Mesothelial cell of epicardium (in vitro differentiated cells): ENCODE measurements around the gene WDR83. TPM values are rescaled to one million over a fixed set of nuclear protein-coding genes. Genes with fewer than 3 reads are reported as not detected.

ENCODE experiments used
- DNase-seq, 2 experiments: peaks; one replicate each; pipeline ENCODE4 v3.0.0; 2021; ENCODE audit warnings: low spot score in 2 of 2; ENCODE audit not compliant: unreplicated experiment in 2 of 2
- H3K27ac Mint-ChIP-seq: 2 replicates; pipeline ENCODE4 v1.8.0; 2021; ENCODE audit warnings: mixed read lengths
- H3K27me3 Mint-ChIP-seq: 2 replicates; pipeline ENCODE4 v1.8.0; 2021; ENCODE audit warnings: low read depth, mixed read lengths
- H3K36me3 Mint-ChIP-seq: 2 replicates; pipeline ENCODE4 v1.8.0; 2021; ENCODE audit warnings: mixed read lengths
- H3K4me1 Mint-ChIP-seq: 2 replicates; pipeline ENCODE4 v1.8.0; 2021; ENCODE audit warnings: mixed read lengths
- H3K4me3 Mint-ChIP-seq: 2 replicates; pipeline ENCODE4 v1.8.0; 2021; ENCODE audit warnings: mild to moderate bottlenecking, moderate library complexity, mixed read lengths
- H3K9me3 Mint-ChIP-seq: 2 replicates; pipeline ENCODE4 v1.8.0; 2021; ENCODE audit warnings: mixed read lengths
- CTCF ChIP-seq: fragments of 200-600 bp; sonication (generic); IDR thresholded peaks from one replicate; pipeline ENCODE4 v1.5.0; 2021; ENCODE audit warnings: antibody characterized with exemption; ENCODE audit not compliant: unreplicated experiment
- total RNA-seq: library from RNA; stranded (reverse); gene quantifications from 3 replicates; pipeline ENCODE4 v1.2.1, GENCODE V29; 2021

WDR83 gene
- total RNA-seq, 1 donor from 2014 or later: 13.6 TPM

- TF ChIP-seq CTCF: no peak
- DNase-seq: no peak
- no peak overlapping the region for H3K4me3 Mint-ChIP-seq
- no peaks in the 10 kb centered on the region for H3K36me3 Mint-ChIP-seq
- H3K4me1 Mint-ChIP-seq: no peaks in the 10 kb centered on the region
- H3K9me3 Mint-ChIP-seq: no peaks in the 10 kb centered on the region
- no peaks in the 10 kb centered on the region for H3K27me3 Mint-ChIP-seq
- H3K27ac Mint-ChIP-seq: no peak overlapping the region
These were observed 22.4 kb downstream of the WDR83 start for GRCh38 chr19:12689012-12689411.

DNA sequence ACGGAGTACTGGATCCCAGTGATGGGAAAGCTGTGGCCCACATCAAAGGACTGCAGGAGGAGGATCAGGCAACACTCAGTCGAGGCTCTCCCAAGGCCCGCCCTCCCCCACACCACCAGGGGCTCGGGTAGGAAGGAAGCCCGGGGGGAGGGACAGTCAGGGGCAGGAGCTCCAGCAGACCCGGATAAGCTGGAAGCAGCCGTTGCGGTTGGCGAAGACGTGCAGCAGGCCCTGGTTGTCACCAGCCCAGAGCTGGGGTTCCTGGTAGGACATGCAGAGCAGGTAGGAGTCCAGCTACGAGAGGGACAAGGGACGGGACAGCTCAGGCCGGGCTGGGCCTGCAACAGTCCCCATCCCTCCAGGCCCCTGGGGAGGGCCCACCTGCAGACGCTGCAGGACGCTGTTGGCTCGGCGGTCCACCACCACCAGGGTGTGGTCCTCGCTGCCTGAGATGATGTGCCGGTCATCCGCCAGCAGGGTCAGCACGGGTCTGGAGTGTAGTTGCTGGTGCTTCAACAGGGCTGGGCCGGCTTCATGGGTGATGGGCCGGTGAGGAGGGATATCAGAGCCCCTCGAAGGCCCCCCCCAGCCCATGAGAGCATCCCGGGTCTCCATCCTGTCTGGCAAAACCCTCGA is 23.1 kb downstream of the WDR83 start:
- Mint-ChIP-seq H3K4me3 (no peak overlapping the region), H3K27me3 (no peaks in the 10 kb centered on the region), H3K36me3 (no peaks in the 10 kb centered on the region), H3K4me1 (no peaks in the 10 kb centered on the region), H3K9me3 (no peaks in the 10 kb centered on the region), H3K27ac (no peak overlapping the region)
- TF ChIP-seq CTCF: no peak
- no peak for DNase-seq

DNA sequence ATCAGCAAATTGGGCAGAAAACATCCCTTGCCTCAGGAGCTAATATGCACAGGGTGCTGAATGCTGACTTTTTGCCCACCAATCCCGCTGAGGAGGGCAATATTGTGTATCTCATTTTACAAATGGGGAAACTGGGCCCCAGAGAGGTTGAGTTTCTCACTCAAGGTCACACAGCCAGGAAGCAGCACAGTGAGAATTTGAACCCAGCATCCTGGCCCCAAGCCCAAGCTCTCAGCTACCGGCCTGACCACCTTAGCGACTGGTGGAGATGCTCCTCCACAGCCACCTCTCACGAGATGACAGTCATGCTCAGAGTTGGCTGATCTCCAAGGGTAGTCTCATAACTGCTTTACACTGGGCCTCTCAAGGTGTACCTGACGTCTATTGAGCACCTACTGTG is 26.4 kb downstream of the WDR83 start:
- no peak for DNase-seq
- Mint-ChIP-seq H3K27me3 (no peaks in the 10 kb centered on the region), H3K4me3 (no peak overlapping the region), H3K4me1 (peaks cover 6% of the 10 kb centered on the region), H3K9me3 (no peaks in the 10 kb centered on the region), H3K36me3 (peaks cover 2% of the 10 kb centered on the region), H3K27ac (no peak overlapping the region)
- TF ChIP-seq CTCF: no peak

- Mint-ChIP-seq H3K27me3 (no peaks in the 10 kb centered on the region), H3K9me3 (no peaks in the 10 kb centered on the region), H3K36me3 (peaks cover 7% of the 10 kb centered on the region), H3K4me1 (peaks cover 6% of the 10 kb centered on the region), H3K4me3 (peak overlapping the region; percentile 89), H3K27ac (no peak overlapping the region)
- TF ChIP-seq CTCF: no peak
- DNase-seq: no peak
These were observed 28.0 kb downstream of the WDR83 start for GRCh38 chr19:12694641-12695040.

GRCh38 chr19:12695096-12695495 is 28.5 kb downstream of the WDR83 start:
- peaks cover 6% of the 10 kb centered on the region for H3K4me1 Mint-ChIP-seq
- no peaks in the 10 kb centered on the region for H3K9me3 Mint-ChIP-seq
- peaks cover 7% of the 10 kb centered on the region for H3K36me3 Mint-ChIP-seq
- TF ChIP-seq CTCF: no peak
- H3K4me3 Mint-ChIP-seq: peak overlapping the region; percentile 89
- H3K27ac Mint-ChIP-seq: no peak overlapping the region
- no peak for DNase-seq
- no peaks in the 10 kb centered on the region for H3K27me3 Mint-ChIP-seq

DNA sequence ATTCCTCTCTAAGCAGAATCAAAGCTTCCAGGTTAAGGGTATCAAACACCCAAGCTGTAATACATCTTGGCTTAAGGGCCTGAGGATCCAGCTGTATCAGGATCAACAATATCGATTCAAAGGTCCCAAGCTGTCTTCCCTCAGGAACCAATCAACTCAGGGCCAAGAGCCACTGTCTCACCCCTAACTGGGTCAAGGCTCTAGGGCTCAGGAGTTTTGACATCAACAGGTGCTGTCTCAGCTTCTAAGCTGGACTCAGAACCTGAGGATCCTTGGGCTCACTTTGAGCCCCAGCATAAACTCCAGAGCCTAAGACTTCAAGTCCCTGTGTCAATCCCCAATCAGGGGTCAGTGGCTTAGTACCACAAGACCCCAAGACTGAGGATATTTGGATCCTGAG is 28.9 kb downstream of the WDR83 start:
- TF ChIP-seq CTCF: no peak
- peak overlapping the region; percentile 89 for H3K4me3 Mint-ChIP-seq
- peaks cover 7% of the 10 kb centered on the region for H3K36me3 Mint-ChIP-seq
- H3K9me3 Mint-ChIP-seq: no peaks in the 10 kb centered on the region
- no peak overlapping the region for H3K27ac Mint-ChIP-seq
- H3K27me3 Mint-ChIP-seq: no peaks in the 10 kb centered on the region
- DNase-seq: no peak
- peaks cover 6% of the 10 kb centered on the region for H3K4me1 Mint-ChIP-seq
